BJ (cell line): ENCODE results near the gene EDIL3. TPM values are rescaled to one million over a fixed set of nuclear protein-coding genes. Genes with fewer than 3 reads are reported as not detected.

Experiments
- CTCF ChIA-PET: fragments of 350-600 bp; formaldehyde crosslinking; extraction: SDS; loops from one replicate; lab custom pipeline; 2021; ENCODE audit warnings: antibody characterized with exemption, inconsistent platforms; lab: Yijun Ruan, JAX
- POLR2A ChIA-PET: fragments of 300-600 bp; sonication (Branson Sonifier 250); formaldehyde crosslinking; extraction: SDS; loops from one replicate; lab custom pipeline; 2021; ENCODE audit warnings: antibody characterized with exemption; lab: Charles Lee
- DNase-seq: peaks from one replicate; pipeline ENCODE4 v3.0.0-alpha.2; 2011; ENCODE audit warnings: low read depth
- H3K27me3 ChIP-seq: 2 replicates; pipeline ENCODE4 v1.6.0; 2011; ENCODE audit warnings: low read length; ENCODE audit not compliant: control insufficient read depth, insufficient read depth
- H3K36me3 ChIP-seq: 2 replicates; pipeline ENCODE4 v1.5.1; 2011; ENCODE audit warnings: low read length; ENCODE audit not compliant: control insufficient read depth, insufficient read depth
- H3K4me3 ChIP-seq: 2 replicates; pipeline ENCODE4 v1.5.1; 2011; ENCODE audit warnings: low read depth, mild to moderate bottlenecking, control low read depth, low read length
- CTCF ChIP-seq: IDR thresholded peaks from 2 replicates; pipeline ENCODE4 v1.5.1; 2011; ENCODE audit warnings: low read depth, mild to moderate bottlenecking, control low read depth, inconsistent platforms, low read length, moderate library complexity; ENCODE audit not compliant: insufficient read depth
- polyA plus RNA-seq: library from polyadenylated mRNA; depleted of rRNA; stranded (reverse); fragments of >200 nt; gene quantifications from 2 replicates; pipeline ENCODE4 v1.2.3, GENCODE V29; 2011

EDIL3 gene
- polyA plus RNA-seq, 1 experiment = 8.4 TPM

GRCh38 chr5:84397385-84397784 lies 12.7 kb upstream of the EDIL3 start:
- no peak overlapping the region for H3K4me3 ChIP-seq
- no peaks in the 10 kb centered on the region for H3K27me3 ChIP-seq
- POLR2A ChIA-PET = no interaction called here
- TF ChIP-seq CTCF = no peak
- DNase-seq = no peak
- CTCF ChIA-PET = no interaction called here
- no peaks in the 10 kb centered on the region for H3K36me3 ChIP-seq

- no peak overlapping the region for H3K4me3 ChIP-seq
- TF ChIP-seq CTCF = no peak
- H3K36me3 ChIP-seq = no peaks in the 10 kb centered on the region
- no peak for DNase-seq
- ChIA-PET POLR2A (no interaction called here), CTCF (no interaction called here)
- no peaks in the 10 kb centered on the region for H3K27me3 ChIP-seq
Measured at GRCh38 chr5:84393969-84394368, 9.3 kb upstream of the EDIL3 start.

GRCh38 chr5:84392836-84393235 lies 8.2 kb upstream of the EDIL3 start:
- Histone ChIP-seq H3K4me3 (no peak overlapping the region), H3K27me3 (no peaks in the 10 kb centered on the region), H3K36me3 (no peaks in the 10 kb centered on the region)
- POLR2A ChIA-PET = no interaction called here
- DNase-seq = no peak
- CTCF ChIA-PET = no interaction called here
- TF ChIP-seq CTCF = no peak

- DNase-seq = no peak
- ChIA-PET CTCF (no interaction called here), POLR2A (no interaction called here)
- no peak overlapping the region for H3K4me3 ChIP-seq
- no peak for TF ChIP-seq CTCF
- peaks cover 21% of the 10 kb centered on the region for H3K27me3 ChIP-seq
- no peaks in the 10 kb centered on the region for H3K36me3 ChIP-seq
Measured at GRCh38 chr5:84385705-84386104, 1.0 kb upstream of the EDIL3 start.

- no peak for TF ChIP-seq CTCF
- Histone ChIP-seq H3K4me3 (peak overlapping the region; percentile 28), H3K36me3 (no peaks in the 10 kb centered on the region), H3K27me3 (peaks cover 21% of the 10 kb centered on the region)
- no peak for DNase-seq
- ChIA-PET POLR2A (no interaction called here), CTCF (interaction anchor here (0.7 to 0.8 kb wide), 2 partner anchors 95 to 666 kb away, joined by 3 read pairs; no protein-coding TSS in a partner anchor)
Measured at GRCh38 chr5:84383816-84384603, 670 bp downstream of the EDIL3 start.
